Measurements from ENCODE around the gene TEKT5. TPM values are rescaled to one million over a fixed set of nuclear protein-coding genes. Genes with fewer than 3 reads are reported as not detected.
A peak's percentile ranks its signal among the peaks of the same experiment; 100 is the strongest.
"Not testable (repeated sequence)": the region's sequence is repeated elsewhere in the genome, so short reads cannot be mapped to it uniquely, and the experiment has no call there.

The TEKT5 gene
- total RNA-seq, 1 donor from 2014 or later: 0.29 TPM

DNA sequence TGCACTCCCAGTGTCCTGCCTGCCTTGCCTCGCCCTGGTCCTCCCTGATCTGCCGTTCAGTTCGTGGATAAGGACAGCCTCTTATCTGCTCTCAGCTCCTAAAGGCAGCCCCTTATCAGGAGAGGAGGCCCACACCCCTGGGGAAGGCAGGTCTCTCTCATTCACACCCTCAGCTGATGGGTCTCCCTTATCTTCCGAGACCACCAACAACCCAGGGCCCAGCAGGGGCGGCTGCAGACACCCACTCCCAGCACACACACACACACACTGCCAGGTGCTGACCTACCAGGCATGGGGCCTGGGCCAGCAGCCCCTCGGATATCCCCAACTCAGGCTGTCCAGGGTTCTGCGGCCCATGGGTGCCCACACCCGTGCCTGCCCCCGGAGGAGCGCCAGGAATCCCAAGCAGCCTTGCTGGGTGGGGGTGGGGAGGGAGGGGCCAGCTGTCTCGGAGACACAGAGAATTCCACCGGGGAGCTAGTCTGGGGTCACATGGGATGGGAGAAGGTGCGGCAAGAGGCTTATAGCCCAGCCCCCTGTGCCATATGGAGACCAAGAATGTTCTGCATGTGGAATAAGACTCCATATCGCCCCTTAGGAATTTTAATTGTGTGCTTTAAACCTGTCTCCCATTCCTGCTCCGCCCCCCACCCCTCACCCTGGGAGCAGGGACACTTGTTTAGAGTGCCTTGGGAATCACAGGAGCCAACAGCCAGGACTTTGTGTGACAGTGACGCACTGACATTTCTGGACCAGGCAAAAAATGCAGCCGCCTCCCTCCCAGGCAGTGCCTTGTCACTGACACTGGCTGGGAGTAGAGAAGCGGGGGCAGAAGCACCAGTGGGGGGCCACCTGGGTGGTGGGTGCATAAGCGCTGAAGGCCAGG, 72.5 kb downstream of the TEKT5 start:
- H3K27me3 Mint-ChIP-seq: peaks cover 20% of the 10 kb centered on the region
- H3K4me1 Mint-ChIP-seq (ENCODE audit: low read depth): peaks cover 18% of the 10 kb centered on the region
- DNase-seq (ENCODE audit: low spot score, unreplicated experiment): peak; percentile 40
- TF ChIP-seq CTCF (IDR thresholded peaks at IDR 0.05; ENCODE audit: unreplicated experiment): no peak
- no peaks in the 10 kb centered on the region for H3K36me3 Mint-ChIP-seq (ENCODE audit: insufficient read depth)
- H3K27ac Mint-ChIP-seq: peak overlapping the region; percentile 82
- H3K4me3 Mint-ChIP-seq (ENCODE audit: low read depth): no peak overlapping the region
- H3K9me3 Mint-ChIP-seq (ENCODE audit: low read depth): no peaks in the 10 kb centered on the region

DNA sequence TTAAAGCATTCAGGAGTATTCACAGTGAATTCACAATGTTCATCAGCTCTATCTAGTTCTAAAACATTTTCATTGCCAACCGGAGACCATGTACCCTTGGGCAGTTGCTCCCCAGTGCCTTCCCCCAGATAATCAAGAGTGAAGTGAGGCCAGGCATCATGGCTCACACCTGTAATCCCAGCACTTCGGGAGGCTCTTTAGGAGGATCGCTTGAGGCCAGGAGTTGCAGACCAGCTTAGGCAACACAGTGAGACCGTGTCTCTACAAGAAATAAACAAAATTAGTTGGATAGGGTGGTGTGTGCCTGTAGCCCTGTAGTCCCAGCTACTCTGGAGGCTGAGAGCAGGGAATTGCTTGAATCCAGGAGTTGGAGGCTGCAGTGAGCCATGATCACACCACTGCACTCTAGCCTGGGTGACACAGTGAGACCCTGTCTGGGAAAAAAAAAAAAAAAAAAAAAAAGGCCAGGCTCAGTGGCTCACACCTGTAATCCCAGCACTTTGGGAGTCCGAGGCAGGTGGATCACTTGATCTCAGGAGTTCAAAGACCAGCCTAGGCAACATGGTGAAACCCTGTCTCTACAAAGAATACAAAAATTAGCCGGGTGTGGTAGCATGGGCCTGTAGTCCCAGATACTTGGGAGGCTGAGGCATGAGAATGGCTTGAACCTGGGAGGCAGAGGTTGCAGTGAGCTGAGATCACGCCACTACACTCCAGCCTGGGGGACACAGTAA, 73.3 kb downstream of the TEKT5 start:
- not testable (repeated sequence) for H3K27ac Mint-ChIP-seq; H3K36me3 Mint-ChIP-seq (ENCODE audit: insufficient read depth); H3K4me3 Mint-ChIP-seq (ENCODE audit: low read depth); H3K9me3 Mint-ChIP-seq (ENCODE audit: low read depth); DNase-seq (ENCODE audit: low spot score, unreplicated experiment)
- peaks cover 22% of the 10 kb centered on the region for H3K27me3 Mint-ChIP-seq
- peaks cover 19% of the 10 kb centered on the region for H3K4me1 Mint-ChIP-seq (ENCODE audit: low read depth)

GRCh38 chr16:10620120-10620519, 74.6 kb downstream of the TEKT5 start:
- no peak for DNase-seq (ENCODE audit: low spot score, unreplicated experiment)
- H3K4me3 Mint-ChIP-seq (ENCODE audit: low read depth): no peak overlapping the region

GRCh38 chr16:10619271-10619849, 75.4 kb downstream of the TEKT5 start:
- Mint-ChIP-seq H3K27ac (no peak overlapping the region), H3K4me3 (ENCODE audit: low read depth) (no peak overlapping the region)
- no peak for DNase-seq (ENCODE audit: low spot score, unreplicated experiment)

More at GRCh38 chr16:10620120-10620519, 74.6 kb downstream of the TEKT5 start:
- Mint-ChIP-seq H3K36me3 (ENCODE audit: insufficient read depth) (no peaks in the 10 kb centered on the region), H3K4me1 (ENCODE audit: low read depth) (peaks cover 19% of the 10 kb centered on the region), H3K27ac (no peak overlapping the region), H3K9me3 (ENCODE audit: low read depth) (no peaks in the 10 kb centered on the region), H3K27me3 (peaks cover 25% of the 10 kb centered on the region)
- TF ChIP-seq CTCF (IDR thresholded peaks at IDR 0.05; ENCODE audit: unreplicated experiment): no peak

DNA sequence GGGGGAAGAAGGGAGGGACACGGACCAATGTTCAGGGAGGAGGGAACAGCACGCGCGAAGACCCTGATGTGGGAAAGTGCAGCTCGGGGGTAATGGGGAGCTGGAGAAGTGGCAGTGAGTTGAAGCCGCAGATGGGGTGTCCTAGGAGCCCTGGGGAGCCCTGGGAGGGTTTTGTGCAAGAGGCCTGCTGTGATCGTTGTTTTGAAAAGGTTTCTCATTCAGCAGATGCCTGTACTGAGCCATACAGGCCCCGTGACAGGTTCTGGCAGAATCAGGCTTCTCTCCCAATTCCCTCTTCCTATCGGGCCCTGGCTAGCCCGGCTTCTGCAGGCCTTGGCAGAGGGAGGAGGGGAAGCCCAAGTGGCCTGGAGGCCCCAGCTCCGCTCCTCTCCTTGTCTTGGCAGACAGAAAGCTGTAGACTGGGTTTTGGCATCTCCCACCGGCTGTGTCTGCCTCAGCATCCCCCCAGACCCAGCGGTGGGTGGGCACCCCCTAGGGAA, 76.0 kb downstream of the TEKT5 start:
- H3K4me3 Mint-ChIP-seq (ENCODE audit: low read depth): no peak overlapping the region
- H3K27me3 Mint-ChIP-seq: peaks cover 23% of the 10 kb centered on the region
- H3K4me1 Mint-ChIP-seq (ENCODE audit: low read depth): peaks cover 19% of the 10 kb centered on the region
- H3K9me3 Mint-ChIP-seq (ENCODE audit: low read depth): no peaks in the 10 kb centered on the region
- H3K27ac Mint-ChIP-seq: no peak overlapping the region
- no peak for TF ChIP-seq CTCF (IDR thresholded peaks at IDR 0.05; ENCODE audit: unreplicated experiment)
- H3K36me3 Mint-ChIP-seq (ENCODE audit: insufficient read depth): no peaks in the 10 kb centered on the region
- no peak for DNase-seq (ENCODE audit: low spot score, unreplicated experiment)

More at GRCh38 chr16:10619271-10619849, 75.4 kb downstream of the TEKT5 start:
- Mint-ChIP-seq H3K36me3 (ENCODE audit: insufficient read depth) (no peaks in the 10 kb centered on the region), H3K9me3 (ENCODE audit: low read depth) (no peaks in the 10 kb centered on the region), H3K27me3 (peaks cover 23% of the 10 kb centered on the region), H3K4me1 (ENCODE audit: low read depth) (peaks cover 19% of the 10 kb centered on the region)
- no peak for TF ChIP-seq CTCF (IDR thresholded peaks at IDR 0.05; ENCODE audit: unreplicated experiment)

All from progenitor cell of endocrine pancreas (in vitro differentiated cells).